NCI-H128 (cell line): ENCODE results near the gene SLBP.

ENCODE experiments used
- DNase-seq: peaks from one replicate; lab custom pipeline; 2025; ENCODE audit not compliant: unreplicated experiment; lab: John Stamatoyannopoulos, UW

The SLBP gene

GRCh38 chr4:1655676-1656075, 56.4 kb downstream of the SLBP start:
- DNase-seq = no peak

DNA sequence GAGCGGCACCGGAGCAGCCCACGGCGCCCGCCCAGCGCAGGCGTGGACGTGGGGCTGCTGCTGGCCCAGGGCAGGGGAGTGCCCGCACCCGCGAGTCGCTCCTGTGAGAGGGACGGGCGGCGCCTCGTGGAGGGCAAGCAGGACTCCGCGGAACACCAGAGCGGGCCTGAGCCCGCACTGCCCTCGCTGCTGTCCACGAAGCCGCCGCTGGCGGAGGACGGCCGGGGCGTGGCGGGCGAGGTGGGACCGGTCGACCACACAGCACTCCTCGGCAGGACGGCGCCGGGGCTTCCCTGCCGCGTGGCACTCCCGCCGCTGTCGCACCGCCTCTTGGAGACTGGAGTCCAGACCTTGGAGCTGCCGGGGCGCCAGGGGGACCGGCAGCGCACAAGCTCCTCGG, 57.0 kb downstream of the SLBP start:
- no peak for DNase-seq

DNA sequence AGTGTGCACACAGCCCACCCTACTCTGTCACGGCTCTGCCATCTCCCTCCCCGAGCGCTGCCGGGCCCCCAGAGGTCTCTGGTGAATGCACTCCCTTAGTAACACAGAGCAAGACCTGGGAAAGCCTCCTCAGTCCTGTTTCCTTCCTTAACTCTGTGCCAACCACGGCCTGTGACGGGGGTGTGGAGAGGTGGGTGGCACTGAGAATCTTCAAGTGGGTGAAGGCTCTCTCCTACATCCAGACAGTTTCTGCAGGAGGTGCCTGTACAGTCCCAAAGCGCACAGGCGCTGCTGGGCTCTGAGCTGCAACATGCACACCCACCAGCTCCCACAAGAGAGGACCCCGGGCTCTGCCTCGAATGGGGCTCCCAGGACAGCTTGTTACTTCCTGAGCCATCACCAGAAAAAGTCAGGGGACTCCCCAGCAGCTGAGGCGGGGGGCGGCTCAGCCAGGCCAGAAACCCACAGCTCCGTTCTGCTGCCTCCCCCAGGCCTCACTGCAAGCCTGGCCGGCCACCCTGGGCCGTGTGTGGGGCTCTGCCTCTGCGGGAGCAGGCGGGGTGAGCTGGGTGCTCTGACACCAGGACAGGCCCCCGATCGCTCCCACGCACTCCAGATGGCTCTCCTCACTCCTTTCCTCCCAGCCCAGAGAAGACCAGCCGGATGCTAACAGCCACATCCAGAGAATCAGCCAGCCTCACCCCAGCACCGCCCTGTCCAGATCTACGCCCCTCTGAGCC, 57.7 kb downstream of the SLBP start:
- no peak for DNase-seq

- DNase-seq = no peak
These were observed 58.3 kb downstream of the SLBP start for GRCh38 chr4:1653776-1654175.

- DNase-seq = no peak
These were observed 60.0 kb downstream of the SLBP start for GRCh38 chr4:1652088-1652487.

DNA sequence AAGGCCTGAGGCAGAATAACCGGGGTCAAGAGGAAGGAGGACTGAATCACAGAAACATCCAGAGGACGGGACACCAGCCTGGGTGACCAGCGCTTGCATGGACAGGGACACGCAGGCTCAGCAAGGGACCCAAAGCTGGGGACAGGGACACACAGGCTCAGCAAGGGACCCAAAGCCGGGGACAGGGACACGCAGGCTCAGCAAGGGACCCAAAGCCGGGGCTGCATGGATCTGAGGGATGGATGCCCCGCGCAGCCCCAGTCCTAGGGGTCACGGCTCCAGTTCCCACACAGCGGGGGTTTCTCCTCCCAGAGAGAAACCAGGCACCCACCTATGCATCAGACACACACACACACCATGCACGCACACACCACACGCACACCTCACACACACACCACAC, 60.5 kb downstream of the SLBP start:
- no peak for DNase-seq

GRCh38 chr4:1648962-1649361, 63.2 kb downstream of the SLBP start:
- no peak for DNase-seq

- DNase-seq = no peak
These were observed 64.7 kb downstream of the SLBP start for GRCh38 chr4:1647432-1647831.

GRCh38 chr4:1646690-1647089, 65.4 kb downstream of the SLBP start:
- no peak for DNase-seq

DNA sequence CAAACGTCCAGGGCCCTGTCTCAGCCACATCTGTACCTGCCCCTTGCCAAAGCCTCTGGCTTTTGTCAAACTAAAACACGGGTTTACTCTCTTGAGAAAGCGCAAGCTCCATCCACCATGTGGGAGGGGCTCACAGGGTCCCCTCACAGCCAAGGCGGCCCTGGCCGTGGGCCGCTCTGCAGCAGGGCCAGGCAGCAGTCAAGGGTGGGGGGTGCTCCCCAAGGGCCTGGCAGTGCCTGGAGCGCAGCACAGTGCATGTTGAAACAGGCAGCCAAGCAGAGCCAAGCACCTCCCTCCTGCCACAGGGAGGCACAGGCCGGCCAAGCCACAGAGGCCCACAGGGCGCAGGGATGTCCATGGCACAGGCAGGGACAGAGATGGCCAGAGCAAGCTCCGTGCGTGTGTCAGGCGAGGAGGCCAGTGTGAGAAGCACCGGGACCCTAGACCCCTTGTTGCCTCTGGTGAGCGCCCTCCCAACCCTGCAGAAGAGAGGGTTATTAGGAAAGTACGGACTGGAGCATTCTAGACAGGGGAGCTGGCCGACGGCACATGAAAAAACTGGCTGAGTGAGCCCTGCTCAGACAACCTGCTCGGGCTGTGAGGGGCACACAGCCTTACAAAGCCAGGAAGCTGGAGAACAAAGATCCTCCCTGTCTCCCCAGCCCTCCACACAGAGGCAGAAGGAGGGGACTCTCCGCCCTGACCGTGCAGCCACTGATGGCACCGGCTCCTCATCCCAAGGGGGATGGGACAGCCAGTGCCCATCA, 67.0 kb downstream of the SLBP start:
- no peak for DNase-seq

DNA sequence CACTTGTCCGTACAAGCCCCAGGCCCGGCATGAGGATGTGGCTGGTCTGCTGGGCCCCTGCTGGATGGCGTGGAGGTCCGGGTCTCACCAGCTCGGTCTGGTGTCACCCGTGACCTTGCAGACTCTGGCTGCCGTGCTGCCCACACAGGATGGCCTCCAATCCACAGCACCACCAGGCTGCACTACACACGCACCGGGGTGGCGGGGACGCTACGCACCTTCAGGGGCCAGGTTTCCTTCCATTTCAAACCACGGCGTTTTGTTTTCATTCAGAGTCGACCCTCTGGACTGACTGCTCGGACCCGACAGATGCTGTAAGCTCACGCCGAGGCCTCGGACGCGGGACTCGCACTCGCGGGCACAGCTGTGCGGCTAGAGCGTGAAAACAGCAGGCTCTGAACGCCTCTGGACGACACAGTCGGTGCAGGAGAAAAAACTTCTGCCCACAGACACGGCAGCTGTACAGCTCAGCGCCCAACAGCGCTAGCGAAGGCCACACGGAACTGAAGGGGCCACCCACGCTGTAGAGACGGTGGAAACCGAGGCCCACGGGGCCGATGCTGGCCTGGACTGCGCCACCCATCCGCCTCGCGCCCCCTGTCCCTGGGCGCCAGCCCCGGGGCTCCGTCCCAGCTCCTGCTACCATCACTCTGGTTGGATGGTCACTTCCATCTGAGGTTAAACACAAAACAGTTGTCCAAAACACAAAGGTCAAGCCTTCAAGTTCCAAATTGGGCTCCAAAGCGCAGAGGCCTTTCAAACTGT, 68.0 kb downstream of the SLBP start:
- DNase-seq = no peak
